ENCODE results near the gene SMG5.
A peak's percentile ranks its signal among the peaks of the same experiment; 100 is the strongest.

The SMG5 gene

DNA sequence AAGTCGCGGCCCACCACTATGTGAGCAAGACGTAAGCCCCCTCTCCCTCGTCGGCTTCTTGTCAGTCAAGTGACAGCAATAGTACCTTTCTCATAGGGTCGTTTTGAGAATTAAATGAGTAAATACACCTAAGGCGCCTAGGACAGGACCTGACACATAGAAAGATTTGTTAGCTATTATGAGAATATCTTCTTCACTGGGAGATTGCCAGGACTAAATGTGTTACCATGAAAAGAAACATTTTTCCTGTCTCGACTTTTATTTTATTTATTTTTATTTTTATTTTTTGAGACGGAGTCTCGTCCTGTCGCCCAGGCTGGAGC is 69.0 kb downstream of the SMG5 start:
- DNase-seq, result peak; percentile 47

DNA sequence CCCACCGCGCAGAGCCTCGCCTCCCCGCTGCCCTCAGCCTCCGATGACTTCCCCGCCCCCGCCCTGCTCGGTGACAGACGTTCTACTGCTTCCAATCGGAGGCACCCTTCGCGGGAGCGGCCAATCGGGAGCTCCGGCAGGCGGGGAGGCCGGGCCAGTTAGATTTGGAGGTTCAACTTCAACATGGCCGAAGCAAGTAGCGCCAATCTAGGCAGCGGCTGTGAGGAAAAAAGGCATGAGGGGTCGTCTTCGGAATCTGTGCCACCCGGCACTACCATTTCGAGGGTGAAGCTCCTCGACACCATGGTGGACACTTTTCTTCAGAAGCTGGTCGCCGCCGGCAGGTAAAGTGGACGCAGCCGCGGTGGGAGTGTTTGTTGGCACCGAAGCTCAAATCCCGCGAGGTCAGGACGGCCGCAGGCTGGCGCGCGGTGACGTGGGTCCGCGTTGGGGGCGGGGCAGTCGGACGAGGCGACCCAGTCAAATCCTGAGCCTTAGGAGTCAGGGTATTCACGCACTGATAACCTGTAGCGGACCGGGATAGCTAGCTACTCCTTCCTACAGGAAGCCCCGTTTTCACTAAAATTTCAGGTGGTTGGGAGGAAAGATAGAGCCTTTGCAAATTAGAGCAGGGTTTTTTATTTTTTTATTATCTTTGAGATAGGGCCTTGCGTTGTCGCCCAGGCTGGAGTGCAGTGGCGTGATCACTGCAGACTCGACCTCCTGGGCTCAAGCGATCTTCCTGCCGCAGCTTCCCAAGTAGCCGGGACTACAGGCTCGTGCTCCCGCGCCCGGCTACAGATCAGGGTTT is 69.6 kb downstream of the SMG5 start, which contains the start of gene PMF1:
TSS of gene PMF1 (plus strand) at position 175 of the 811 bp plus-strand sequence. CDS start at position 184, 9 bp downstream.
- peak; percentile 98 for DNase-seq

DNA sequence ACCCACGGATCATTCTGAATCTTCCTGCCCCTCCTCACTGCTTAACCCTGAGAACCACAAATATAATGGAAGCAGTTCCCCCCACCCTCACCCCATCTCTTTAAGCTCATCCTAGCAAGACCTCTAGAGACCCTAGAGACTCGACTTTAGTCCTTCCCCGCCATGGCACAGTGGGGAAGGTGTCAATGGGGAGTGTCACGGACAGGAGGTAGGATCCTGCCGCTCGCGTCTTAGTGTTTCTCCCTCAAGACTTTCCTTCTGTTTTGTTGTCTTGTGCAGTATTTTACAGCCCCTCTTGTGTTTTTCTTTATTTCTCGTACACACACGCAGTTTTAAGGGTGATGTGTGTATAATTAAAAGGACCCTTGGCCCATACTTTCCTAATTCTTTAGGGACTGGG is 70.5 kb downstream of the SMG5 start:
- no peak for DNase-seq

GRCh38 chr1:156211243-156211642 is 71.4 kb downstream of the SMG5 start:
- DNase-seq, result no peak

GRCh38 chr1:156204686-156205085 is 77.9 kb downstream of the SMG5 start:
- no peak for DNase-seq

- DNase-seq, result no peak
Observed at GRCh38 chr1:156203331-156203730, 79.3 kb downstream of the SMG5 start.

DNA sequence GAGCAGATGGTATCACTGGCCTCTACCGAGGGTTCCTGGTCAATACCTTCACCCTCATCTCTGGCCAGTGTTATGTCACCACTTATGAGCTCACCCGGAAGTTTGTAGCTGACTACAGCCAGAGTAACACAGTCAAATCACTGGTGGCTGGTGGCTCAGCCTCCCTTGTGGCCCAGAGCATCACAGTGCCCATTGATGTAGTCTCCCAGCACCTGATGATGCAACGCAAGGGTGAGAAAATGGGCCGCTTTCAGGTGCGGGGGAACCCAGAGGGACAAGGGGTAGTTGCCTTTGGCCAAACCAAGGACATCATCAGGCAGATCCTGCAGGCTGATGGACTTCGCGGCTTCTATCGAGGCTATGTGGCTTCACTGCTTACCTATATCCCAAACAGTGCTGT is 82.6 kb downstream of the SMG5 start:
- peak; percentile 33 for DNase-seq

Data from activated CD4-positive, alpha-beta T cell treated with anti-CD3 and anti-CD28 coated beads, Interleukin-10, Interleukin-2, amounts not matched to agents 100 ng/mL and 50 ng/mL, durations not matched to agents 16 hours and 8 hours (primary cell).